ENCODE measurements around the gene SLC25A13.

Gene SLC25A13

DNA sequence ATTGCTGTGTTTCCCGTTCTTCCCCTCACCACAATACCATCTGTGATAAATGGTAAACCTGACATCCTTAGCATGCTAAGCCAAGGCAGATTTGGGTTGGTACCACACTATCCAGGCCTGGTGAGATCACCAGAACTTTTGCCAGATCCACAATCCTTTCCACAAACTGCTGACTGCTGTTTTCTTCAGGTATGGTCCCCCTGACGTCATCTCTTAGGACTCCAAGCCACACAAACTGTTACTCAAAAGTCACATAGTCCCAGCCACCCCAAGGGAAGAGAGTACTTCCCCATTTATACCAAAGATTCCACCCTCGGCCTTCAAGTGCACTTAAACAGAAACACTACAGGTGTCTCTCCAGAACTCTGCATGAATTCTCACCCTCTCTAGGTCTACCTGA lies 34.8 kb downstream of the SLC25A13 start:
- TF ChIP-seq TAF1 (IDR thresholded peaks at IDR 0.05; ENCODE audit: low read depth, low read length) (no peak), PAX5 (IDR thresholded peaks at IDR 0.05; ENCODE audit: insufficient read depth, low read length, severe bottlenecking) (no peak), POLR2AphosphoS5 (IDR thresholded peaks at IDR 0.05; ENCODE audit: low read depth, low read length) (no peak), POU2F2 (IDR thresholded peaks at IDR 0.05; ENCODE audit: low read depth, low read length) (no peak), SPI1 (IDR thresholded peaks at IDR 0.05; ENCODE audit: low read depth, low read length) (no peak), POLR2A (IDR thresholded peaks at IDR 0.05; ENCODE audit: low read depth, low read length) (no peak)
- FAIRE-seq, result no peak

DNA sequence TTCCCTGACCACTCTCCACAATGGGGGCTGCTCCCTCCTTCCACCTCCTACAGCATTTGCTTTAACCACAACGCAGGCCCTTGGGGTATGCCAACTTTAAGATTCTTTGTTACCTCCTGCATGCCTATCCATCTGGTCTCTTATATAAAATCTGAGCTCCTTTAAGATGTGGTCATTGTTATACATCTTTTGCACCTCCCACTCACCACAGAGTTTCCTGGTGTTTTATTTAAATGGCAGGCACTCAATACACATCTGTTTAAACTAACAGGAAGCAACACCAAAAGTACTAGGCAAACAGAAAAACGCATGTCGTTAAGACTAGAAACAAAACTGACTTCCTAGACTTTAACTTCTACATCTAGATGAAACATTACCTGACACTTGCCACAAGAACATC lies 36.3 kb downstream of the SLC25A13 start:
- DNase-seq (ENCODE audit: insufficient read length, low spot score) (no peak), FAIRE-seq (no peak)
- TF ChIP-seq POU2F2 (IDR thresholded peaks at IDR 0.05; ENCODE audit: low read depth, low read length) (no peak), POLR2AphosphoS5 (IDR thresholded peaks at IDR 0.05; ENCODE audit: low read depth, low read length) (no peak), SPI1 (IDR thresholded peaks at IDR 0.05; ENCODE audit: low read depth, low read length) (no peak), PAX5 (IDR thresholded peaks at IDR 0.05; ENCODE audit: insufficient read depth, low read length, severe bottlenecking) (no peak), TAF1 (IDR thresholded peaks at IDR 0.05; ENCODE audit: low read depth, low read length) (no peak), POLR2A (IDR thresholded peaks at IDR 0.05; ENCODE audit: low read depth, low read length) (no peak)

More for the DNA sequence above, 34.8 kb downstream of the SLC25A13 start:
- DNase-seq (ENCODE audit: insufficient read length, low spot score), result no peak

DNA sequence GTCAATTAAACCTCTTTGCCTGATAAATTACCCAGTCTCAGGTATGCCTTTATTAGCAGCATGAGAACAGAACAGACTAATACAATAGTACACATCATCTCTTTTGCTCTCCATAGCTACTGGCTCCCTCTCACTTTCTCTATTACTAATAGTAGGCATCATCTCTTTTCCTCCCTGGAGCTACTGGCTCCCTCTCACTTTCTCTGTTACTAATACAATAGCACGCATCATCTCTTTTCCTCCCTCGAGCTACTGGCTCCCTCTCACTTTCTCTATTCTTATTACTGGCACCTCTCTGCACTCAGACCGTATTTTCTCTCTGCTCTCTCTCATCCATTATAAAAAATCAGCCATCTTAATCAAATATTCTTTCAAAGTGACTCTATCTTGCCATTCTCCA lies 37.1 kb downstream of the SLC25A13 start:
- DNase-seq (ENCODE audit: insufficient read length, low spot score), result no peak
- TF ChIP-seq POU2F2 (IDR thresholded peaks at IDR 0.05; ENCODE audit: low read depth, low read length), result no peak
- TF ChIP-seq SPI1 (IDR thresholded peaks at IDR 0.05; ENCODE audit: low read depth, low read length), result no peak
- no peak for TF ChIP-seq PAX5 (IDR thresholded peaks at IDR 0.05; ENCODE audit: insufficient read depth, low read length, severe bottlenecking)
- no peak for TF ChIP-seq POLR2A (IDR thresholded peaks at IDR 0.05; ENCODE audit: low read depth, low read length)
- no peak for TF ChIP-seq POLR2AphosphoS5 (IDR thresholded peaks at IDR 0.05; ENCODE audit: low read depth, low read length)
- TF ChIP-seq TAF1 (IDR thresholded peaks at IDR 0.05; ENCODE audit: low read depth, low read length), result no peak
- FAIRE-seq, result no peak

DNA sequence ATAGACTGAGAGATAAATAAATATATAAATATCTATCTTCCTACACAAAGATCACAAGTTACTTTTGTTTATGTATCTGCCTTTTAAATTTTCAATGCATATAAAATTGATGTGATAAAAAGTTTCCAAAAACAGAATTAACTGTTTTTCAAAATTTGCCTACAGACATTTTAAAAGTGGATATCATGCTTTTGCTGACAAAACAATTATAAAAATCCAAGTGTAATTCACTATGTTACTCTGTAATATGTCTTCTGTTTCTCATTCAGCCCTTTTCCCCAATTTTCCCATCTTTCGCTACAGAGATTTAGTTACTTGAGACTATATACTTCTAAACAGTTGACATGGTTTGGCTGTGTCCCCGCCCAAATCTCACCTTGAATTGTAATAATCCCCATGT lies 37.7 kb downstream of the SLC25A13 start:
- DNase-seq (ENCODE audit: insufficient read length, low spot score), result no peak
- FAIRE-seq, result no peak
- TF ChIP-seq TAF1 (IDR thresholded peaks at IDR 0.05; ENCODE audit: low read depth, low read length) (no peak), PAX5 (IDR thresholded peaks at IDR 0.05; ENCODE audit: insufficient read depth, low read length, severe bottlenecking) (no peak), POLR2A (IDR thresholded peaks at IDR 0.05; ENCODE audit: low read depth, low read length) (no peak), POLR2AphosphoS5 (IDR thresholded peaks at IDR 0.05; ENCODE audit: low read depth, low read length) (no peak), POU2F2 (IDR thresholded peaks at IDR 0.05; ENCODE audit: low read depth, low read length) (no peak), SPI1 (IDR thresholded peaks at IDR 0.05; ENCODE audit: low read depth, low read length) (no peak)

DNA sequence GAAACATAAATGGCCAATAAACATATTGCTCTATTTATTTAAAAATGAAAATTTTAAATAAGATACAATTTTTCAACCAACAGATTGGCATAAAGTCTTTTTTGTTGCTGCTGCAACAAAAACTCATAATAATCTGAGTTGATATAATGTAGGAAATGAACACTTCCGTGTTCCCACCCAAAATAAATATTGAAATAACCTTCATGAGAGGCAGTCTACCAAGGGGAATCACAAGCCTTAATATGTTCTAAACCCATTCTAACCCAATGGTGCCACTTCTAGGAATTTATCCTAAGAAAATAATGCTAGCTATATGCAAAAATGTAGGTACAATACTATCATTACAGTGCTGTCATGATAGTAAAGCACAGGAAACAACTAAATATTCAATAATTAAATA lies 39.1 kb downstream of the SLC25A13 start:
- DNase-seq (ENCODE audit: insufficient read length, low spot score), result no peak
- no peak for FAIRE-seq
- no peak for TF ChIP-seq POLR2AphosphoS5 (IDR thresholded peaks at IDR 0.05; ENCODE audit: low read depth, low read length)
- TF ChIP-seq TAF1 (IDR thresholded peaks at IDR 0.05; ENCODE audit: low read depth, low read length), result no peak
- no peak for TF ChIP-seq POLR2A (IDR thresholded peaks at IDR 0.05; ENCODE audit: low read depth, low read length)
- no peak for TF ChIP-seq PAX5 (IDR thresholded peaks at IDR 0.05; ENCODE audit: insufficient read depth, low read length, severe bottlenecking)
- TF ChIP-seq POU2F2 (IDR thresholded peaks at IDR 0.05; ENCODE audit: low read depth, low read length), result no peak
- no peak for TF ChIP-seq SPI1 (IDR thresholded peaks at IDR 0.05; ENCODE audit: low read depth, low read length)

DNA sequence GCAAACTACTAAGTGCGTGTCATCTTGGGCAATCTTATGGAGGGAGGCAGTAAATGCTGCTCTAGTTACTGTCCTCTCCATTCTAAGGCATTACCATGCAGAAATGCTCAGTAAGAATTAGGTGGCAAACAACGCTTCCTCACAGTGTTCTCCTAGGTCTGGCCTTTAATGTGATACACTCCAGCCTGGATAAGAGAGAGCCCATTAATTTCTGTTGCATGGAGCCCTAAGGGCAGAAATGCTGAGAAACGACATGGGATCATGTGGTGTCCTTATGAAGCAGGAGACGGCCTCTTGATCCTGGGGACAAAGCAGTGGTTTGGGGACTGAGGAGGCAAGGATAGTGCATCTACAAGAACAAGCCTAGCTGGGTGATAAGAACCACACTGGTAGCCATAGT lies 44.0 kb downstream of the SLC25A13 start:
- FAIRE-seq (no peak), DNase-seq (ENCODE audit: insufficient read length, low spot score) (no peak)
- TF ChIP-seq PAX5 (IDR thresholded peaks at IDR 0.05; ENCODE audit: insufficient read depth, low read length, severe bottlenecking) (no peak), TAF1 (IDR thresholded peaks at IDR 0.05; ENCODE audit: low read depth, low read length) (no peak), POLR2A (IDR thresholded peaks at IDR 0.05; ENCODE audit: low read depth, low read length) (no peak), SPI1 (IDR thresholded peaks at IDR 0.05; ENCODE audit: low read depth, low read length) (no peak), POU2F2 (IDR thresholded peaks at IDR 0.05; ENCODE audit: low read depth, low read length) (no peak), POLR2AphosphoS5 (IDR thresholded peaks at IDR 0.05; ENCODE audit: low read depth, low read length) (no peak)

DNA sequence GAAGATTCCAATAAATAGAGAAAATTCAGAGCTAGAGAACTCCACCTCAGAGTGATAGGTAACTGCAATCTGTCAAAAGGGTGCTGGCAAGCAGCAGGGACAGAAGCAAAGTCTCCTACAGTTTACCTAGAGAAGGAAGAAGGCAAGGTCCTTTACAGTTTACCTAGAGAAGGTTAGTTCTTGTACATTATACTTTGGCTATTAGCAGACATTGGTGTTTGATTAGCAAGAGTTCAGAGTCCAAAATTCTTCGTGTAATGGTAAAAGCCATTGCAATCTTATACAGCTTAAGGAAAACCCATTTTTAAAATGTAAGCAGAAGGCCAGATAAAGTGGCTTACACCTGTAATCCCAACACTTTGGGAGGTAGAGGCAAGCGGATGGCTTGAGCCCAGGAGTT lies 45.9 kb downstream of the SLC25A13 start:
- FAIRE-seq (no peak), DNase-seq (ENCODE audit: insufficient read length, low spot score) (no peak)
- TF ChIP-seq POLR2AphosphoS5 (IDR thresholded peaks at IDR 0.05; ENCODE audit: low read depth, low read length) (no peak), PAX5 (IDR thresholded peaks at IDR 0.05; ENCODE audit: insufficient read depth, low read length, severe bottlenecking) (no peak), POU2F2 (IDR thresholded peaks at IDR 0.05; ENCODE audit: low read depth, low read length) (no peak), POLR2A (IDR thresholded peaks at IDR 0.05; ENCODE audit: low read depth, low read length) (no peak), TAF1 (IDR thresholded peaks at IDR 0.05; ENCODE audit: low read depth, low read length) (no peak), SPI1 (IDR thresholded peaks at IDR 0.05; ENCODE audit: low read depth, low read length) (no peak)

DNA sequence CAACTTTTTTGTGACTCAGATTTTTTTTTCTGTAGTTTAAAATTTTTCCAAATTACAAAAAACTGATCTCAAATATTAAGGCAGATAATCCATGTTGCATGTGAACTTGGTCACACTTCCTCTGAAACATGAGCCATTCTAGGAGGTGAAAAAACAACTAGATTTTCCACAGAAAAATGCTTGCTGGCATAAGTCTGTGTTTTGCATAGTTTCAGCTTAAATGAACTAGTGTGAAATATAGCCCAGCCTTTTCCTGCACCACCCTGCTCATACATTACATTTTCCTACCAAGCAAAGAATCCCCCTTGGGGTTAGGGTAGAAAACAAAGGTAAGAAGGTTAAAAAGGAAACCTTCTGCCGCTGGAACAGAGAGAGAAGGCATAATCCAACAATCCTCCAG lies 48.2 kb downstream of the SLC25A13 start:
- TF ChIP-seq POU2F2 (IDR thresholded peaks at IDR 0.05; ENCODE audit: low read depth, low read length) (no peak), PAX5 (IDR thresholded peaks at IDR 0.05; ENCODE audit: insufficient read depth, low read length, severe bottlenecking) (no peak), TAF1 (IDR thresholded peaks at IDR 0.05; ENCODE audit: low read depth, low read length) (no peak), SPI1 (IDR thresholded peaks at IDR 0.05; ENCODE audit: low read depth, low read length) (no peak), POLR2A (IDR thresholded peaks at IDR 0.05; ENCODE audit: low read depth, low read length) (no peak), POLR2AphosphoS5 (IDR thresholded peaks at IDR 0.05; ENCODE audit: low read depth, low read length) (no peak)
- no peak for FAIRE-seq
- no peak for DNase-seq (ENCODE audit: insufficient read length, low spot score)

DNA sequence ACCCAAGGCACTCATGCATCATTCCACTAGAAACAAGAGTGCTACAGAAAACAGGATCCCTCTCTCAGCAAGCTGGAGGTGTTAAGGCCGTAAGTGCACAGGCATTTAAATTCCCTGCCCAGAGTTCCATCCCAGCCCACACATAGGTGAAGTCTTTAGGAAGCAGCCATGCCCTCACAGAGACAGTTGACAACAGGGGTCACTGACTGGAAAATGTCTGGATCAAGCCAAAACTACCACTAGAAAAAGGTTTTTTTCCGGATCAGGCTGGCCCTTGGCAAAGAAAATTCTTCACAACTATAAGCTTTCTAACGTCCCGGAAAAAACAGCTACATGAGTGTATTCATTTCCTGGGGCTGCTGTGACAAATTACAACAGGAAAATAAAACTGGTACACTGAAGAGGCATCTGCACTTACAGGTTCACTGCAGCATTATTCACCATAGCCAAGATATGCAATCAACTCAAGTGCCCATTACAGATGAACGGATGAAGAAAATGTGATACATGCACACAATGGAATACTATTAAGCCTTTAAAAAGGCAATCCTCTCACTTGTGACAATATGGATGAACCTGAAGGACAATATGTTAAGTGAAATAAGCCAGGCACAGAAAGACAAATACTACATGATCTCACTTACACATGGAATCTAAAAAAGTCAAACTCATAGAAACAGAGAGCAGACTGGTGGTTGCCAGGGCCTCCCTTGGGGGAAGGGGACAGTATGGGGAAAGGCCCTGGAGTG lies 52.5 kb downstream of the SLC25A13 start:
- TF ChIP-seq POLR2AphosphoS5 (IDR thresholded peaks at IDR 0.05; ENCODE audit: low read depth, low read length) (no peak), POU2F2 (IDR thresholded peaks at IDR 0.05; ENCODE audit: low read depth, low read length) (no peak), SPI1 (IDR thresholded peaks at IDR 0.05; ENCODE audit: low read depth, low read length) (no peak), TAF1 (IDR thresholded peaks at IDR 0.05; ENCODE audit: low read depth, low read length) (no peak), POLR2A (IDR thresholded peaks at IDR 0.05; ENCODE audit: low read depth, low read length) (no peak), PAX5 (IDR thresholded peaks at IDR 0.05; ENCODE audit: insufficient read depth, low read length, severe bottlenecking) (no peak)
- FAIRE-seq, result no peak
- no peak for DNase-seq (ENCODE audit: insufficient read length, low spot score)

Measured in GM12891 (cell line).